Adrenal gland (tissue), 5 donors: Measurements from ENCODE around the gene RABGAP1.

Experiments used
- CTCF ChIP-seq, 6 experiments: fragments of 450-650 bp in 4 of 6; fragments of 200-600 bp in 2 of 6; sonication (generic) in 1 of 6; IDR thresholded peaks; 1 replicate in 5 of 6; 2 replicates in 1 of 6; pipeline versions ENCODE4 v1.5.1 to v1.8.0; 2016 to 2021; ENCODE audit warnings: antibody characterized with exemption in 6 of 6, mild to moderate bottlenecking in 2 of 6, moderate library complexity in 1 of 6
- POLR2A ChIP-seq, 2 donors: fragments of 450-650 bp; IDR thresholded peaks; one replicate each; pipeline ENCODE4 v1.6.1; 2017; ENCODE audit warnings: antibody characterized with exemption in 2 of 2, mild to moderate bottlenecking in 2 of 2, moderate library complexity in 1 of 2
- donor health status: DM: no; HTN: no; CAD: no.

DNA sequence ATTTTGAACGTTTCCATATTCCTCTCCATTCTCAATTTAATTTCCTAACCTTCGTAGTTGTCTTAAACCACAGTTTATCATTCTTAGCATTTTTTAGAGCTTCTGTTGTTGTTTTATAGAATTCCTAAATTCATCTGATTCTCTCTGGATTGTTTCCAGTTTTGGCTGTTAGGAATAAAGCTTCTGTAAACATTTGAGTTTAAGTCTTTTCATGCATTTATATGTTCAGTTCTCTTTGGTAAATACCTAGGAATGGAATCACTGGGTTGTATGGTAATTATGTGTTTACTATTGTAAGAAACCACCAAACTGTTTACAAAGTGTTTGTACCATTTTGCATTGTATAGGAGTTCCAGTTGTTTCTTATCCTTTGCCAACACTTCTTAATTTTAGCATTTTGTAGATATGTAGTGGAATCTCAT is 122.4 kb downstream of the RABGAP1 start:
- TF ChIP-seq POLR2A (IDR thresholded peaks at IDR 0.05) (no peak), CTCF (IDR thresholded peaks at IDR 0.05) (no peak)
